Epithelial cell of alveolus of lung (primary cell): Measurements from ENCODE around the gene ERO1B. TPM values are rescaled to one million over a fixed set of nuclear protein-coding genes. Genes with fewer than 3 reads are reported as not detected.

Experiments
- total RNA-seq: library from RNA; depleted of rRNA; stranded (reverse); fragments of >200 nt; gene quantifications from 2 replicates; pipeline ENCODE4 v1.2.1, GENCODE V29; 2015

The ERO1B gene
- total RNA-seq, result 3.6 and 4.2 TPM in 2 replicates

GRCh38 chr1:236281654-236282424 is at the start of gene ERO1B:
TSS of gene ERO1B (minus strand) at chr1:236281958. CDS start at chr1:236281783, 175 bp downstream.

Other genes starting within 250 kb of the ERO1B start
- gene NID1, start 216.9 kb downstream of the ERO1B start, total RNA-seq, result 109 and 336 TPM in 2 replicates
- gene GPR137B, start 139.4 kb downstream of the ERO1B start, total RNA-seq, result 7.3 and 14.2 TPM in 2 replicates
- 0.48 and 0.52 TPM in 2 replicates for gene EDARADD, start 112.3 kb upstream of the ERO1B start, total RNA-seq
- 48.4 and 71.9 TPM in 2 replicates for gene LGALS8, start 242.0 kb upstream of the ERO1B start, total RNA-seq